HG02610 (cell line): ENCODE results near the gene CEBPE.

Experiments
- ATAC-seq: cut with Tn5 transposase; IDR thresholded peaks from one replicate; pipeline ENCODE4 v1.9.1; 2021; ENCODE audit warnings: mild to moderate bottlenecking, moderate library complexity; ENCODE audit not compliant: unreplicated experiment

Gene CEBPE

DNA sequence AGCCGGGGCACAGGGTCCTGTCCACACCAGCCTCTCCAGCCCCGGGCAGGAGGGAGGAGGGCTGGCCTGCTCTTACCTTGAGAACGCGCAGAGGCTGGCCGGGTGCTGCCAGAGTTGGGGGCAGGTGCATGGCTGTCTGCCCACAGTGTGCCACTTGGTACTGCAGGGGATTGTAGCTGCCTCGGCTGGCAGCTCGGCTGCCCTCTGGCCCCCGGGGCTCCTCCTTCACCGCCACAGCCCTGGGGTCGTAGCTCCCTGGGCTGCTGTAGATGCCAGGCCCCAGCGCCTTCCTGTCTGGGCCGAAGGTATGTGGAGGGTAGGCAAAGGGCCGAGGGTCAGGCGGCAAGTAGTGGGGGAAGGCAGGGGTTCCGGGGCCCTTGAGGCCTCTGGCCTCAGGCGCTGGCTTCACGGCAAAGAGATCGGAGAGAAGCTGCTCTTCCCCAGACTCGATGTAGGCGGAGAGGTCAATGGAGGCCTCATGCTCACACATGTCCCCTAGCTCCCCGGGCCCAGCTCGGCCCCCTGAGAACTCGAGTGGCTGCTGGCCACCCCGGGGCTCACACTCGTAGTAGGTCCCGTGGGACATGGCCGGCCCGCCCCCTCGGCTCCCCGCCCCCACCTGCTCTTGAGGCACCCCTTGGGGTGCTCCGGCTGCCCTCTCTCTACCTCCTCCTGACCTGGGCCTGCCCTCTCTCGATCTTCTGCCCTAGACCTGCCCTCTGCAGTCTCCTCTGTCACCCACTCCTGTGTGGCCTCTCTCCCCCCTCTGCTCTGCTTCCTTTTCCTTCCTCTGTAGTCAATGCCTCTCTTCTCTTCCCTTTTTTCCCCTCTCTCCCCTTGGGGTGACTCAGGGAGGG lies at the start of gene CEBPE:
TSS of gene CEBPE (minus strand) at position 750 of the 857 bp plus-strand sequence. CDS start at position 586, 164 bp downstream.
- ATAC-seq, result no peak

DNA sequence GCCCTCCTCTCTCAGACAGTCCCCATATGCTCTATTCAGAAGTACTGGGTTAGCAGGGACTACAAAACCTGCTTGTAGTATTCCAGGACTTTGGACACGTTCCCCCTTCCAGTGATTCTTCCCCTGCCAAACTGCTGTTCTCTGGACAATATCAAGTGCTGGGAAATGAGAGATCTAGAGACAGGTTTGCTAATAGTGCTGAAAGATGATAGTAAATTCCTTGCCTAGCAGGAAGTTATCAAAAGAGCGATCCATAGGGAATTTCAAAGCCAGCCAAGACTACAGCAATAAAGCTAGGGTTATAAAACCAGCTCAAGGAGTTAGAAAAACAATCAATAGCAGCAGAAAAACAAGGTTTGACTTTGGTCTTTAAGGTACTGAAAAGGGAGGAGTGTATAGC lies 49.2 kb upstream of the CEBPE start:
- no peak for ATAC-seq

DNA sequence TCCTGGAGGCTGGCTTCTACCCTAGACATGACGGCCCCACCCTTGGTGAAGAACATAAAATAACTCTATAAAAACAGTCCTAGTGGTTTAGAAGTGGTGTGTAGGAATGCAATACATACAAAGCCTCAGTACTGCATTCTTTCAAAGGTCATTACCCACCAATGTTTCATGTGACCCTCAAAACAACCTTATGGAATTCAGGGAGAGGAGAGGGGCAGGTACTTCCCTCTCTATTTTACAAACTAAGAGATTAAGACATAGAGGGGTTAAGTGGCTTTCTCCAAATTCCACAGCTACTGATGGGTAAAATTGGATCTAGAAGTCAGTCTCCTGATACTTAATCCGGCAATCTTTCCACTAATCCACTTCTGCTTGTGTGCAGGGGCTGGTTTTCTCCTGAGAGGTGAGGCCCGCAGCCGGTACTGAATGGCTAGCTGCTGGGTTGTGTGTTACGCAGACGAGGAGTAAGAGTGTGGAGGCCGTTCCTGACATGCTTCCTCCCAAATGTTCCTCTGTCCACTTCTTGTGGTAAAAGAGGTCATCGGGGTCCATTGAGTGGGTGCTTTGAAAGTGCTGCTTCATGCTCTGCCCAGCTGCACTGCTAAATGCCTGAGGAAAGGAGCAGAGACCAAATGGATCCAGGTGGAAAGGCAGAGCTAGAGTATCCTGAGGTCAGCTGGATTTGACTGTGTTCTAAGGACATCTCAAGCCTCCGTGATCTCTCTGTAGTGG lies 48.2 kb upstream of the CEBPE start:
- ATAC-seq, result no peak

DNA sequence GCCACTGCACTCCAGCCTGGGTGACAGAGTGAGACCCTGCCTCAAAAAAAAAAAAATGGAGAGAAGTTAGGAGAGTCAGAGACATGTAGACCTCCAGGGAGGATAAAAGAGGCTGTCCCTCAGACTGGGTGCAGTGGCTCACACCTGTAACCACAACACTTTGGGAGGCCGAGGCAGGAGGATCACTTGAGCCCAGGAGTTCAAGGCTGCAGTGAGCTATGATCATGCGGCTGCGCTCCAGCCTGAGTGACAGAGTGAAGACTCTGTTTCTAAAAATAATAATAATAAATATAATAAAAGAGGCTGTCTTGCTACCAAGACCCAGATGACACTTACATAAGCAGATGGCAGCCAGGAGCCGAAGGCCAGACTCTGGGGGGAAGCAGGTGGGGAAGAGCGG lies 45.9 kb upstream of the CEBPE start:
- no peak for ATAC-seq

DNA sequence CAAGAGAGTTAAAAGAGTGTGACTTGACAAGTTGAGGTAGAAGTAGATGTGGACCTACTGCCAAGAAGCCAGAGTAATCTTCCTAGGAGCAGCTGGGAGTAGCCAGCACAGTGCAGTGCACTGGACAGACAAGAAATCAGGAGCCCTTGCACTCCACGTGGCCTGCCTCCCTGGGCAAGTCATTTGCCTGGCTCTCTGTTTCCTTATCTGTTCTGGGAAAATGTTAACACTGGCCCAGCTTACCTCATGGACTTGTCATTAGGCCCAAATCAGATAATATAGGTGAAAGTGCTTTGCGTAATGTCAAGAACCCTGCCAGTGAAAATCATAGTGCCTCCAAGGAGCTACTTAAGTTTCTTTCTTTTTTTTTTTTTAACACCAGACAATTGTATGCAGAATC lies 45.2 kb upstream of the CEBPE start:
- no peak for ATAC-seq

DNA sequence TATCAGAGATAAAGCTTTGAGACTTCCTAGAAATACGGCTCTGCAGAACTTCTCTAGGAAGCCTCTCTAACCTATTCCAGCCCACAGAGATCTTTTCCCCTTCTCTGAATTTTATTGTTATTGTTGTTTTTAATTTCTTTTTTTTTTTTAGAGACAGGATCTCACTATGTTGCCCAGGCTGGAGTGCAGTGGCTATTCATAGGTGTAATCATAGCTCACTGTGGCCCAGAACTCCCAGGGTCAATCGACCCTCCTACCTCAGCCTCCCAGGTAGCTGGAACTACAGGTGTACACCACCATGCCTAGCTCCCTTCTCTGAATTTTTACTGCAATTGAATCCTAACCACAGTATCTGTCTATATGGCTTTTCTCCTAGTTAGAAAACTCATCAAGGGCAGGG lies 44.8 kb upstream of the CEBPE start:
- ATAC-seq, result no peak

DNA sequence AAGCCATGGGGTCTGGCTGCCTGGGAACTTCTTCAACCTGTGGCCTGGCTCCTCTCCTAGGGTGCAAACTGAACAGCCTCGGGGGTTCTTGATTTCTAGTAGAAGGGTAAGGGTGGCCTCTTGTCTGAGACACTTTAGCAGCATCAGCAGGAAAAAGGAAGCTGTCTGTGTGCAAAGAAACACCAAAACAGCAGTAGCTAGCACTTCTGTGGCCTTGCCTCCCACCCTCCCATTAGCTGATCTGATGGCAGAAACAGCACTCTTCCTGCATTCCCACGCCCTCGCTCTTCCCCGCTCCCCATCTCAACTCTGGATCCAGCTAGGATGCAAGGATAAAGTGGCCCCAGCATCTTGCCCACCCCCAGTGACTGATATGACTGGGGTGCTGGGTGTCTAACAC lies 43.7 kb upstream of the CEBPE start:
- ATAC-seq, result no peak

DNA sequence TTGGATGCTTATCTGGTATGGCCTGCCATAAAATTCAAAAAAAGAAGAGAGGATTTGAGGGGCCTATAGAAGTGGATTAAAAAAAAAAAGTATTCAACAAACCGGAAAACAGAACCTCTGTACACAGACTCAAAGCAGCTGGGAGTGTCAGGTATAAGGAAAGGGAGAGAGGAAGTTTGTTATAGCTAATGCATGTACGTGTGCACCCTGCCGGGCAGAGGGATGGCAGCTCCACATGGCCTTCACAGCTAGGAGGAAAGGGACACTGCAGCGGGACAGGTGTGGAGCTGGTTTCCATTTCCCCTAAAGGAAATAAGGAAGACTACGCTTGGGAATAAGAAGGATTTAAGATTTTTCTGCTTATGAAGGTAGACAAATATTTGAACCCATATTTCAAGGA lies 43.0 kb upstream of the CEBPE start:
- no peak for ATAC-seq

DNA sequence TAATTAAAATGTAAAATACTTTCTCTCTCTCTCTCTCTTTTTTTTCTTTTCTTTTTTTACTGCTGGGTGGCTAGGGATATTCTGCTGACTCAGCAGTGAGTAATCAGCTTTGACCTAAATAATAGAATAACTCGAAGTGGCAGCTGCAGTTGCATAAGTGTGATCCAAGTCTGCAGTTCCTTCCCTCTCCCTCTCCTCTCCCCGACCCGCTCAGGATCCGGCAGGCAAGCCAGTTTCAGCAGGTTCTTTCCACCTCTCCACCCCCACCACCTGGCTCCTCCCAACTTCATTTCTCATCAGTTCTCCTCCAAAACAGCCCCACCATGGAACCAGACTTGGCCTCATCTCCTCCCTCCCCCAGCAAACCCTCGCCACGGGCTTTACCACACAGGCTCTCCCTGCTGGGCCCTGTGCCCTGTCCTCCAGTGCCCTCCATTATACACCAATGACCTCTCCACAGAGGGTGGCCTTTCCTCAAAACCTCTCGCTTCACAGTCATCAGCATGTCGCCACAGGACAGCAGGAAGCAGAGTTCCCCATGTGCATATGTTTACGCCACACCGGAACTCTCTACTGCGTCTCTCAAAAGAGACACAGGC lies 42.0 kb upstream of the CEBPE start:
- ATAC-seq, result no peak

DNA sequence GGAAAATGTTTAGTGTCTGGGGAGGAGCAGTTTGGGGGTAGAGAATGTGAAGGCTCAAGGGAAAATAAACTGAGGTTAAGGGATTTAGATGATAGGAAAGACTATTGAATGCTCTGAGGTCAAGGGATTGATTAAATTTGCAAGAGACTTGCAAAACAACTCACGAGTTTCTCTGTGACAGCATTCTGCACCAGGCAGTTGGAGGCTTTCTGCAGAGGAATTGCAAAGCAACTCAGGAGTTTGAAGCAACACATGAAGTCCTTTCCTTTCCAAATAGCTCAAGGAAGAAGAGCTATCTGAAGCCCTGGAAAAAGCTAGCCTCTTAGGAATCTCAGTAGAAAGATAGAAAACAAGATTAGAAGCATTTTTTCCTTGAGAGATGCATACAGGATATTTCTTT lies 40.5 kb upstream of the CEBPE start:
- ATAC-seq, result no peak

DNA sequence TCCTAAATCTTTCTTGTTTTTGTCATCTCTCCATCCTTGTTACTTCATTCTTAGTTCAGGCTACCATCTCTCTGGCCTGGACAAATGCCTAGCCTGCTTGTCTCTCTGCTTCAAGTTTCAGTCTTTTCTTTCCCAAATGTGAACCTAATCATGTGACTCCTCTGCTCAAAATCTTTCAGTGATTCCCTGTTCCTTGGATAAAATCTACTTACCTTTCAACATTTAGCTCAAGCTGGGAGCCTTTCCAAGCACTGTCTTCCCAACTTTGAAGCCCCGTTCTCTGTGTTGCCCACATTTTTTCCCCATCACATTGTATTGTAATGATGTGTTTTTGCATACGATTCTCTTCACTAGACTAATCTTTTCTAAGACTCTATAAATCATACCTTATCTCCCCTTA lies 39.7 kb upstream of the CEBPE start:
- no peak for ATAC-seq

DNA sequence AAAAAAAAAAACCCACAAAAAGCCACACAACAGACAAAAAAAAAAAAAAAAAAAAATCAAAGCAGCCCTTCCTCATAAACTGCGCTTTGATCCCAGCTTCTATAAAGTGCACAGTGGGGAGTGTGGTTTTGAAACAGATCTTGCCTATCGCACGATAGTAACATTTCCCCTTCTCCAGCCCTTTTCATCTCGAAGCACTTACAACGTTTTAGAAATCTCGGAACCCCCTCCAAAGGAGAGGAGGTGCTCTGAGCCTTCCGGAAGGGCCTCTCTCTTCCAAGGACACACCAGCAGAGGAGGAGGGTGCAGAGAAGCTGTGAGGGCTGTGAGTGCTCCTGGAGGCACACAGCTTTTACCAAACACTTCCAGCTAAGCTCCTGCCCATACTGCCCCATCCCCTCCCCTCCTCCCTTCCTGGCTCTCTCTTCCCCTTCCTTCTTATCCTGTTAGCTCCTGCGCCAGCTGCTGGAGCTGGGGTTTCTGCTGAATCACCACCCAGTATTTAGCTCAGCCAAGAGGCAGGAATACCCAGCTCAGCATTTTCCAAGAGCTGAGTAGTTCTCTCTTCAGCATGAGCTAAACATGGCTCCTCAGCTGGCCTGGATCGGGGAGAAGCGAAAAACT lies 36.0 kb upstream of the CEBPE start:
- no peak for ATAC-seq

DNA sequence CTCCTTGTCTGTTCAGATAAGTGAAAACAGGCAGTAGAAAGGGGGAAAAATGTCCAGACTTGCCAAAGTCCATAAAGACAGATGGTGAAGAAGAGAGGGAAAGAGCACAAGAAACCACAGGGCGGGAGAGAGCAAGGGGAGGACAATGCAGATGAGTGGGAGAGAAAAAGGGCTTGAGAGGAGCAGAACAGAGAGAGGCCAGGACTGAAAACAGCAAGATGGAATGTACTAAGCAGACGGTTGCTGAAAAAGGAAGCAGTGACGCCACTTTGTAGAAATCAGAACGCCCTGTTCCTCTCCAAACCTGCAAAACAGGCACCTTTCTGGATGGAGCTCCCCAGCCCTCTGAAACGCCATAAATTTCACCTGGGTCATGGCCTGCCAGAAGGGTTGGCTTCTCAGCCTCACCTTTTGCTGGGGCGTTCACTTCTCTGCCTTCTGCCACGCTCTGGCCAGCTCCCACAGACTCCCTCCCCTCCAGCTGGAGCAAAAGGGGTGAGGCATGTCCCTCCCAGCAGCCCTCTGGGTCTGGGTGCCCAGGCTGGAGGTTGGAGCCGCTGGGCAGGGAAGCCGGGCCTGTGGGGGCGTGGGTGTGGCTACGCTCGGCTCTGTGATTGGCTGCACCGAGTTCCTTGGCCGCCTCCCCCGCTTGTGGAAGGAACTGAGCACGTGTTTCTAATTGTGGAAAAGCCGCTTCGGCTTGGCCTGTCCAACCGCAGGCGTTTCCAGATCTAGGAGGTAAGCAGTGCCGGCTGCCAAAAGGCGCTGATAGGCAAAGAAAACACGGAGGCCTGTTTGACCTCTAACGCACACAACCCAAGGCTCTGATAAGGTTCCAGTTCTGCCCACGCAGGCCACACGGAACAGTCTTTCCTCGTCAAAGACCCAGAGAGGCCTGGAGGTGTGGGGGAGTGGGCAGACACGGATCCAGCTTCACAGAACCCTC lies 35.1 kb upstream of the CEBPE start:
- ATAC-seq, result no peak

DNA sequence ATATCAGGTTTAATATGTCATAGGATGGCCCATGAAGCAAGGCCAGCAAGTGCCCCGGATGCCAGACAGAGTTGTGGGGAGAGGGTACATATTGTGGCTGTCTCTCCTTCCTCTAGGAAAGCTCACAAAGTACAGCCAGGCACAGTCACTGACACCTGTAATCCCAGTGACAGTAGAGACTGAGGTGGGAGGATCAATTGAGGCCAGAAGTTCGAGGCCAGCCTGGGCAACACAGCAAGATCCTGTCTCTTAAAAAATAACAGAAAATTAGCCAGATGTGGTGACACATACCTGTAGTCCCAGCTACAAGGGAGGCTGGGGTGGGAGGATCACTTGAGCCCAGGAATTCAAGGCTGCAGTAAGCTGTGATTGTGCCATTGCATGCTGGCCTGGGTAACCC lies 32.3 kb upstream of the CEBPE start:
- no peak for ATAC-seq

DNA sequence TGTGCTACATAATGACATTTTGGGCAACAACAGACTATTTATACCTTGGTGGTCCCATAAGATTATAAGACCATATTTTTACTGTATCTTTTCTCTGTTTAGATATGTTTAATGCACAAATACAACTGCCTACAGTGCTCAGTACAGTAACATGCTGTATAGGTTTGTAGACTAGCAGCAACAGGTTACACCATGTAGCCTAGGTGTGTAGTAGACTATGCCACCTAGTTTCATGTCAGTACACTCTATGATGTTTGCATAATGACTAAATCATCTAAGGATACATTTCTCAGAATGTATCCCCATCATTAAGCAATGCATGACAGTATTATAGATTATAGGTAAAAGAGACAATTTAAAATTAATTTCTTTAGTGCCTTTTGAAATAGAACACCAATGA lies 30.7 kb upstream of the CEBPE start:
- no peak for ATAC-seq

DNA sequence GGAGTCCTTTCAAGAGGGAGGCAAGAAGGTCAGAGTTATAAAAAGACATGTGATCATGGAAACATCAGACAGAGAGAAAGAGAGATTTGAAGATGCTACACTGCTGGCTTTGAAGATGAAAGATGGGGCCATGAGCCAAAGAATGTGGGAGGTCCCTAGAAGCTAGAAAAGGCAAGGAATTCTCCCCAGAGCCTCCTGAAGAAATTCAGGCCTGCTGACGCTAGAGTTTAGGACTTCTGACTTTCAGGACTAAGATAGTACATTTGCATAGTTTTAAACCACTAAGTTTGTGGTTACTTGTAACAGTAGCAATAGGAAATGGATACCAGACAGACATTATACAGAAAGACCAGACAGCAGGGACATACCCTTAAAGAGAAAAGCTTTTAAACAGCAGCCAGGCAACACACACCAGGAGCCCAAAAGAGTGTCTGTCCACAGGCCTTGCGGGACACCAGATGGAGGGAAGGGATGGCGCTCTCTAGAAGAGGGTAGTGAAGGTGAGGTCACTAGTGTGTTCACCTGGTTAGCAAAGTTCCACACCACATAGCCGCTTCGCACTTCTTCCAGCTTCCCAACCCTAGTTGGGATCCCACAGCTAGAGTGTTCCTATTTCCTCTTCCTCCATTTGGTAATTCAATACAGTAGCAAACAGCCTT lies 29.7 kb upstream of the CEBPE start:
- no peak for ATAC-seq

DNA sequence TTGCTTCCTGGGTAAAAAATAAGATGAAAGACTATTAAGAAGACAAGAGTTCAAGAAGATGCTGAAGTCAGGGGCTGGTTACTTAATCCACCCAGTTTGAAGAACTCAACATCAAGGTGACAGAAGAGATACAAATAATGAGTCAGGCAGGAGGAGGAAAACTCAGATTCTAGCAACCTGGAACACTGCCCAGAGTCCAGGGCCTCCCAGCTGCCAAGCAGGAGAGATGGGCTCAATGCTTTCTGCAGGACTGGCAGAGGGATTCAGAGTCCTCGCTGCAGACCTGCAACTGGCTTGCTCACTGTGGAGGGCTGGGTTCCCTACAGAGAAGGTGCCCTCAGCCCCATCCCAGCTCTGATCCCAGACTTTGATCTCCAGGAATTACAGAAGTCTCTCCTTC lies 28.6 kb upstream of the CEBPE start:
- ATAC-seq, result no peak

DNA sequence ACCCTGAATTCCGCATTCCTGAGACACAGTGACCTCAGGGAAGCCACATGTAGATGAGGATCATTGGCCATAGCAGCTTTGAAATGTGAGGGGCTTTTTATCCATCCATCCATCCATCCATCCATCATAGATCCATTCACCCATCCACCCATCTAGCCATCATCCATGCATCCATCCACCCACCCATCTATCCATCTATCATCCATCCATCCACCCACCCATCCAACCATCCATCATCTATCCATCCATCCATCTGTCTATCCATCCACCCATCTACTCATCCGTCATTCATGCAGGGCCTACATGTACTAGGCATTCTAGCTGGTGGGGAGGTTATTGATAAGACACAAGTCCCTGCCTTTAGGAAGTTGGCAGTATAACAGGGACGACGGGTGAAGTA lies 27.9 kb upstream of the CEBPE start:
- no peak for ATAC-seq

DNA sequence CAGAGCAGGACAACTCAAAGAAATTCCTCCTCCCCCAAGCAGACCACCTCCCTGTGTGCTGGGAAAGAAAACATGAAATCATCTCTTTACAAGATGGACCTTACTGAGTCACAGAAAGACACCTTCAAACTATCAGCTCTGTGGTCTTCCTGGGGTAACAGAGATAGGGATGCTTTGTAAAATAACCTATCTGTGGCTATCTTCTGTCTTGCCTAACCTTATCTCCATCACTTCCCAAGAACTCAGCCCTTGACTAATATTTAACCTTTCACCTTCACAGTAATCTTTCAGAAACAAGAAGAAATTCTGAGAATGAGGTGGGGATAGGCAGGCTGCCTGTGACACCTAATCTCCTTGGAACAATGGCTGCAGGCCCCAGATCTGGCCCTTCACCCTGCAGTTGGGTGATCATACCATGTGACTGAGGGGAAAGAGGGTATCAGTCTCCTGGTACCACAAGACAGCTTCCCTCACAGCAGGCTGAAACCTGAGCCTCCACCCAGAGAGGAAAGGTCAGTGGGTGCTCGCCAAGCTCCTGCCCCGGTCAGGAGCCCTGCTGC lies 27.4 kb upstream of the CEBPE start:
- no peak for ATAC-seq
